Measurements from ENCODE around the gene NR2F1-AS1.

The NR2F1-AS1 gene

DNA sequence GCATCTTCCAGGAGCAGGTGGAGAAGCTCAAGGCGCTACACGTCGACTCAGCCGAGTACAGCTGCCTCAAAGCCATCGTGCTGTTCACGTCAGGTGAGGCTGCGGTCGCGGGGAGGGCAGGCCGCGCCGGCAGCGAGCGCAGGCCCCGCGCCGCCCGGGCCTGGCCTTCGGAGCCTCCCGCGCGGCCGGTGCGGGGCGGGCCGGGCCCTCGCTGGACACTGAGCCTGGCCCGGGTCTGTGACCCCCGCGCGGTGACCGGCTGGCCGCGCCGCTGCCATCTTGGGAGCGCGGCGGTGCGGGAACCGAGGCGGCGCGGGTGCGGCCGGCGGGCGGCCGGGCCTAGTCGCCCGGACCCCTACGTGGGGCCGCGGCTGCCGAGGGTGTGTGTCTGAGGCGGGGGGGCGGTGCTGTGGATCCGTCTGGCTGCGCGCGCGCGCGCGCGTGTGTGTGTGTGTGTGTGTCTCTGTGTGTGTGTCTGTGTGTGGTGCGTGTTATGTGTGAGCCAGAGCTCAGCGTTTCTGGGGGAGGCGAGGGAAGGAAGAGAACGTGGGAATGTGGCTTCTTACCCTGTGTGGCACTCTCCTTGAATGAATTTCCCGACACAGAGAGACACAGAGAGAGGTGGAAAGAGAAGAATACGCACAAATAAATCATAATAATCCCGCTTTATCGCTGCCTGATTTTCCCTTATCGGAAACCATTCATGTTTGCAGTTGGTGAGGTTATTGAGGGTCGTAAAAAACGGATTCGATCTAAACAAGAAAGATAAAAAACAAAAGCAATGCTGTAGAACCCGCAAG lies 7.5 kb upstream of the NR2F1-AS1 start:
- Histone ChIP-seq H3K9me3 (ENCODE audit: control insufficient read depth, insufficient read depth, low read length) (0 out of 2 replicates have a peak, but pooled peaks cover 2% of the 10 kb centered on the region), H3K9ac (ENCODE audit: low read depth, low read length) (peak overlapping the region; percentile 8; the same call in 1 of the 2 replicates), H3K36me3 (ENCODE audit: insufficient read depth, low read length) (no peaks in the 10 kb centered on the region), H3K4me1 (ENCODE audit: insufficient read depth, low read length) (no peaks in the 10 kb centered on the region)

DNA sequence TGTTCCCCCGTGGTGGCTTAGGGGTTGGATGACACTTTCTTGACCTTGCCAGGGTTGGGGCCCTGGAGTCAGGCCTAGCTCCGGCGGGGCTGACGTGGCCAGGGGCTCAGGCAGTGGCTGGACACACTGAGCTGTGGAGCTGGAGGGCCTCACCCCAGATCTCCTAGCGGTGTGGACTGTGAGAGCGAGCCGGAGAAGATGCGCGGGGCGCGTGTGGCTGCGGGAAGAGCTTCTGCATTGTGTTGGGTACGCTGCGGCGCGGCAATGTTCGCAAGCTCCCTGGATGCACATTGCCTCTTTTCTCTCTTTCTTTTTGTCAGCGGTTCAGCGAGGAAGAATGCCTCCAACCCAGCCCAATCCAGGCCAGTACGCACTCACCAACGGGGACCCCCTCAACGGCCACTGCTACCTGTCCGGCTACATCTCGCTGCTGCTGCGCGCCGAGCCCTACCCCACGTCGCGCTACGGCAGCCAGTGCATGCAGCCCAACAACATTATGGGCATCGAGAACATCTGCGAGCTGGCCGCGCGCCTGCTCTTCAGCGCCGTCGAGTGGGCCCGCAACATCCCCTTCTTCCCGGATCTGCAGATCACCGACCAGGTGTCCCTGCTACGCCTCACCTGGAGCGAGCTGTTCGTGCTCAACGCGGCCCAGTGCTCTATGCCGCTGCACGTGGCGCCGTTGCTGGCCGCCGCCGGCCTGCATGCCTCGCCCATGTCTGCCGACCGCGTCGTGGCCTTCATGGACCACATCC lies 6.8 kb upstream of the NR2F1-AS1 start:
- Histone ChIP-seq H3K4me1 (ENCODE audit: insufficient read depth, low read length) (no peaks in the 10 kb centered on the region), H3K36me3 (ENCODE audit: insufficient read depth, low read length) (no peaks in the 10 kb centered on the region), H3K9ac (ENCODE audit: low read depth, low read length) (peak overlapping the region; percentile 8; the same call in 1 of the 2 replicates), H3K9me3 (ENCODE audit: control insufficient read depth, insufficient read depth, low read length) (0 out of 2 replicates have a peak, but pooled peaks cover 2% of the 10 kb centered on the region)

DNA sequence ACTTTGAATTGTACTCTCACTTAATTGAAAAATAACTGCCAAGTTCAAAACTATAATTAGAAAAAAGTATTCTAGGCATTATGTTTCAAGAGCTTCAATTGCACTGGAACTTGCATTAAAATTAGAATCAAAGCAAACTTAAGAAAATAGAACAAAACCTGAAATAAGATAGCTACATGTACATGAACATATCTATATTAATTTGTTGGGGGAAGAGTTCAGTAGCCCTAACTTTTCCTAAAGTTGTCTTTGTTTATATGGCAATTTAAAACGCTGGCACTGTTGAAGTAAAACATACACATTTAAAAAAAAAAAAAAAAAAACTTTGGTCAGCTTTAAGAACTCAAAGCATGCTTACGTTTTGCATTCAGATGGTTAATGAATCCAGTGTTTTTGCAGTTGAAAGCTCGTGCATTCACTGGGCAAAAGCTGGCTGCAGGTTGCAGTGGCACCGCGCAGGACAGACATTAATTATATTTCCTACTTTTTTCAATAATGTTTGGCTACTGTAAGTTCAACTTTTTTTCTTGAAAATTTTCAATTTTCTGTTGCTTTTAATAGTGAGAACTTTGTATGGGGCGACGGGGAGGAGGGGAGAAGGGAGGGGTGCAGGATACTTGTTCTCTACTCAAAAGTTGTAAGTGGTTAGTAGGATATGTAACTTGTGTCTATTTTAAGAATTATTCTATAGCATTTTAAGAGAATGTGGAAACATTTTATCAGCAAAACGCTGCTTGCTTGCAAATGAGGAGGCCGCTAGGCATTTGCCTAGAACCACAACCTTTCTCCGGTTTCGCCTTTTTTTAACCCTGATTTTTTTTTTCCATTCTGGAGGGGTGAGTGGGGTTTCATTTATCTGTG lies 5.9 kb upstream of the NR2F1-AS1 start:
- no peaks in the 10 kb centered on the region for H3K36me3 ChIP-seq (ENCODE audit: insufficient read depth, low read length)
- peaks cover 4% of the 10 kb centered on the region; the same call in 1 of the 2 replicates for H3K4me1 ChIP-seq (ENCODE audit: insufficient read depth, low read length)
- no peak overlapping the region for H3K9ac ChIP-seq (ENCODE audit: low read depth, low read length)
- 0 out of 2 replicates have a peak, but pooled peaks cover 2% of the 10 kb centered on the region for H3K9me3 ChIP-seq (ENCODE audit: control insufficient read depth, insufficient read depth, low read length)

DNA sequence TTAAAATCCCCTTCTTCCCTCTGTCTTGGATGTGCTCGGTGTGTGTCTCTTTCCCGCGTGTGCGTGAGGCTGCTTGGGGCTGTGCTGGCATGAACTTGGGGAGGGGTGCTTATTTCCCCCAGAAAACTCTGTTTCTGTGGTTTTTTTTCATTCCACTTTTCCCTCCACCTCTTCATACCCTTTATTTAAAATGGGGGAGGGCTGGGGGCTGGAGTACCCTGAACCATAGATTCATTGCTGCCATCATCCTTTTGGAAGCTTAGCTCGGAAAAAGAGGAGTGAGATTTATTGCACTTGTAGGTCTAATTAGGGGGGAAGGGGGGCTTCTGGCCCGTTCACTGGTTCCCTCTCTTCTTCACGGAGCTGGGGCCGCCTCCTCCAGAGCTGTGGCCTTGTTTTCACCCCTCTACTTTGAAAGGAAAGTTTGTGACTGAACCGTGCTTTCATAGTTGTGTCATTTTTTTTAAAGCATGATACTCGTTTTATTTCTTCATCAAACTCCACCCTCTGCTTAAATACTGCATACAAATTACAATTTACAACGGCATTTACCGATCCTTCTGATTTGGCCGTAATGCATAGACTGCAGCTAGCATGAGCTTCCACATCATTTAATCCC lies 4.9 kb upstream of the NR2F1-AS1 start:
- 0 out of 2 replicates have a peak, but pooled peaks cover 2% of the 10 kb centered on the region for H3K9me3 ChIP-seq (ENCODE audit: control insufficient read depth, insufficient read depth, low read length)
- no peak overlapping the region for H3K9ac ChIP-seq (ENCODE audit: low read depth, low read length)
- peaks cover 4% of the 10 kb centered on the region; the same call in 1 of the 2 replicates for H3K4me1 ChIP-seq (ENCODE audit: insufficient read depth, low read length)
- no peaks in the 10 kb centered on the region for H3K36me3 ChIP-seq (ENCODE audit: insufficient read depth, low read length)

DNA sequence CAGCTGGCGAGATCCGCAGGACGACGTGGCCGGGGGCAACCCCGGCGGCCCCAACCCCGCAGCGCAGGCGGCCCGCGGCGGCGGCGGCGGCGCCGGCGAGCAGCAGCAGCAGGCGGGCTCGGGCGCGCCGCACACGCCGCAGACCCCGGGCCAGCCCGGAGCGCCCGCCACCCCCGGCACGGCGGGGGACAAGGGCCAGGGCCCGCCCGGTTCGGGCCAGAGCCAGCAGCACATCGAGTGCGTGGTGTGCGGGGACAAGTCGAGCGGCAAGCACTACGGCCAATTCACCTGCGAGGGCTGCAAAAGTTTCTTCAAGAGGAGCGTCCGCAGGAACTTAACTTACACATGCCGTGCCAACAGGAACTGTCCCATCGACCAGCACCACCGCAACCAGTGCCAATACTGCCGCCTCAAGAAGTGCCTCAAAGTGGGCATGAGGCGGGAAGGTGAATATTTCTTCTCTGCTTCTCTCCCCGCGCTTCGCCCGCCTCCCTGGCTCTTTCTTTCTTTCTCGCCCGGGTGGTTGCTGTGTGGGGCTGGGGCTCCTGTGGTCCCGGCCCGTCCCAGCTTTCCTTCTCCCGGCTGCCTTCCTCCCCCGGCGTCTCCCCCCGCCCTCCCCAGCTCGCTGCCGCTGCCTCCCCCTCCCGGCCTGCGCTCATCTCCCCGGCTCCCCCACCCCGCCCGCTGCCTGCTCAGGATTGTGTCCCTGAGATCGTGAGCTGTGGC lies 4.2 kb upstream of the NR2F1-AS1 start:
- Histone ChIP-seq H3K4me1 (ENCODE audit: insufficient read depth, low read length) (peaks cover 4% of the 10 kb centered on the region; the same call in 1 of the 2 replicates), H3K36me3 (ENCODE audit: insufficient read depth, low read length) (no peaks in the 10 kb centered on the region), H3K9me3 (ENCODE audit: control insufficient read depth, insufficient read depth, low read length) (0 out of 2 replicates have a peak, but pooled peaks cover 2% of the 10 kb centered on the region), H3K9ac (ENCODE audit: low read depth, low read length) (peak overlapping the region; percentile 11; the same call in 1 of the 2 replicates)

DNA sequence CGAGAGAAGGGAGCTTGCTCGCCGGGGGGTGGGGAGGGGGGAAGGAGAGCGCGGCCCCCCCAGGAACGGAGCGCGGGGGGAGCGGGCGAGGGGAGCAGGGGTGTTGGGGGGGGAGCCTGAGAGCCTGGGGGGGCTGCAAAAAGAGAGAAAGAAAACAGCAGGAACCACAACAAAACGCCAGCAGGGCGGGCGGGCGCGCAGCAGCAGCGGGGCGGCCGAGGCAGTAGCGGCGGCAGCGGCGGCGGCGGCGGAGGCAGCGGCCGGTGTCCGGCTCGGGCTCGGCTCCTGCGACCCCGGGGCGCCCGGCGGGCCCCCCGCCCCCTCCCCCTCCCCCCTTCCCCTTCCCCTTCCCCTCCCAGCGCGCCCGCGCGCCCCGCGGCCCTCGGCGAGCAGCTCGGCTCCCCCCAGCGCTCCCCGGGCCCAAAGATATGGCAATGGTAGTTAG lies 3.6 kb upstream of the NR2F1-AS1 start:
- peak overlapping the region; percentile 19; the same call in 1 of the 2 replicates for H3K9ac ChIP-seq (ENCODE audit: low read depth, low read length)
- peaks cover 4% of the 10 kb centered on the region; the same call in 1 of the 2 replicates for H3K4me1 ChIP-seq (ENCODE audit: insufficient read depth, low read length)
- H3K36me3 ChIP-seq (ENCODE audit: insufficient read depth, low read length): no peaks in the 10 kb centered on the region
- H3K9me3 ChIP-seq (ENCODE audit: control insufficient read depth, insufficient read depth, low read length): 0 out of 2 replicates have a peak, but pooled peaks cover 2% of the 10 kb centered on the region

DNA sequence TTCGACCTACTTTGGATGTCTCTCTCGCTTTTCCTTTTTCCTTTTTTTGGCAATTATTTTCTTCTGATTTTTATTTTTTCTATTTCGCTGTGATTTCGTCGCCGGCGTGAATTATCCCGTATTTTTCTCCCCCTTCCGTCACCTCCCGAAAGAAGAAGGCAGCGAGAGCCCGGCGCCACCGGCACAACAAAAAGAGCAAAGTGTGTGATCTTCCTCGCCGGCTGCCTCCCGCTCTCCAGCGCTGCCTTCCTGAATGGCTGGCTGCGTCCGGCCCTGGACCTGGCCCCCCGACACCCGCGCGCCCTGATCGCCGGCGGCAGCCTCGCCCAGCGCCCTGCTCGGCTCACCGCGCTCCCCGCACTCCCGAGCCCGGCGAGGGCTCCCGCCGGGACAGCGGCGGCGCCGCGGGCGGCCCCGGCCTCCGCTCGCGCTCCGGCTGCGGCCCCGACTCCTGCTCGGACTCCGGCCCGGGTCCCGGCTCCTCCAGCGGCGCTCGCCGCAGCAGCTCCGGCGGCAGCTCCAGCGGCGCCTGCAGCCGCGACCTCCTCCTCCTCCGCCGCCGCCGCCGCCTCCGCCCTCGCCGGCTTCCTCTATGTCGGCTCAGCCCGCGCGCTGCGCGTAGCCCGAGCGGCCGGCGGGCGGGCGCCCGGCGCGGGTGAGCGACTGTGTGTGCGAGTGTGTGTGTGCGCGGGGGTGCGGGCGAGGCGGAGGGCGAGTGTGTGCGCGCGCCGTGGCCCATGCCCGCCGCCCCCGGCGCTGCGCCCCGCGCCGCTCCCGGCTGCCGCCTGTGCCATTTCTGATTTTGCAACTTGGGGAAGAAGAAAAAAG lies 3.0 kb upstream of the NR2F1-AS1 start:
- Histone ChIP-seq H3K9me3 (ENCODE audit: control insufficient read depth, insufficient read depth, low read length) (0 out of 2 replicates have a peak, but pooled peaks cover under 1% of the 10 kb centered on the region), H3K4me1 (ENCODE audit: insufficient read depth, low read length) (peaks cover 4% of the 10 kb centered on the region; the same call in 1 of the 2 replicates), H3K9ac (ENCODE audit: low read depth, low read length) (peak overlapping the region; percentile 19; the same call in 1 of the 2 replicates), H3K36me3 (ENCODE audit: insufficient read depth, low read length) (no peaks in the 10 kb centered on the region)

DNA sequence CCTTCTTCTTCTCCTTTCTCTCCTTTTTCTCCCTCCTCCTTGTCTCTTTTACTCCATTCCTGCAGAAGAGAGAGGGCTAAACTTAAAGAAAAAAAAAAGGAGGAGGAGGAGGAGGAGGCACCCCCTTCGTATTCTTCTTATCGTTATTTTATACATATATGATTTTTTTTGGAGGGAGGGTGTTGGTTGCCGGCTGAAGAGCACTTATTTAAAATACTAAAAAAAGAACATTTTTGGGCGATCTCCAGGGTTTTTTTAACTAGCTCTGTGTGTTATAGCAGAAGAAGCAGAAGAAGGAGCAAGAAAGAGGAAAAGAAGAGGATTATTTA lies 2.4 kb upstream of the NR2F1-AS1 start:
- Histone ChIP-seq H3K36me3 (ENCODE audit: insufficient read depth, low read length) (no peaks in the 10 kb centered on the region), H3K9ac (ENCODE audit: low read depth, low read length) (0 out of 2 replicates have a peak overlapping the region, but pooled peaks have one; percentile 6), H3K4me1 (ENCODE audit: insufficient read depth, low read length) (peaks cover 4% of the 10 kb centered on the region; the same call in 1 of the 2 replicates), H3K9me3 (ENCODE audit: control insufficient read depth, insufficient read depth, low read length) (no peaks in the 10 kb centered on the region)

DNA sequence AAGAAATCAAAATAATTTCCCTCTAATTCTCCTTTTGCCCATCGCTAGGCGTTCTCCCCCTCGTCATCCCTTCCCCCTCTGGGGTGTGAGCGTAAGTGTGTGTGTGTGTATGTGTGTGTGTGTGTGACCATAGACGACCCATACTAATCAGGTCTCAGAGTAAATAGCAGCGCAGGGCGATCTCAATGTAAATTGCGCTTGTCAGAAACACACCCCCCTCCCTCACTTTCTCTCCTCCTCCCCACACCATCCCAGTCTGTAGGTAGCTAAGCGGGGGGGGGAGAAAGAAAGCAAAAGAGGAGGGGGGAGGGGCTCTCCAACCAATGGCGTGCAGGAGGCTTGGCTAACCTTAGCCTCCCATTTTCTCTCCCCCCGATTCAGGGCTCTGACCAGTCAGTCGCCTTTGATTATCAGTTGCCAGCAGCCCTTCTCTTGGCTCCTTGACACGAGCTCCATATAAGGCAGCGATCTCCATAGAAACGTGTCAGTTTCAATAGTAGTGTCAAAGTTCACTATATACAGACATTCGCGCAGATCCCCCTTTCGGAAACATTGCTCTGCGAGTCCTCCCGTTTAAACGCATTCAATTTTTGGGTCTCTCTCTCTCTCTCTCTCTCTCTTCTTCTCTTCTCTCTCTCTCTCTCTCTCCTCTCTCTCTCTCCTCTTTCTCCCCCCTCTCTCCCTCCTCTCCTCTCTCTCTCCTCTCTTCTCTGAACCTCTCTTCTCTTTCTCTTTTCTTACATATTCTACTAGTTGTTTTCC lies 1.8 kb upstream of the NR2F1-AS1 start, which contains the start of gene NR2F1:
Gene NR2F1 (plus strand): TSS at position 546 of the 762 bp plus-strand sequence. CDS start 1,802 bp downstream, outside the sequence.
- Histone ChIP-seq H3K4me1 (ENCODE audit: insufficient read depth, low read length) (peaks cover 4% of the 10 kb centered on the region; the same call in 1 of the 2 replicates), H3K9me3 (ENCODE audit: control insufficient read depth, insufficient read depth, low read length) (no peaks in the 10 kb centered on the region), H3K9ac (ENCODE audit: low read depth, low read length) (peak within 1 kb of the TSS; percentile 19; the same call in 1 of the 2 replicates), H3K36me3 (ENCODE audit: insufficient read depth, low read length) (no peaks in the 10 kb centered on the region)

DNA sequence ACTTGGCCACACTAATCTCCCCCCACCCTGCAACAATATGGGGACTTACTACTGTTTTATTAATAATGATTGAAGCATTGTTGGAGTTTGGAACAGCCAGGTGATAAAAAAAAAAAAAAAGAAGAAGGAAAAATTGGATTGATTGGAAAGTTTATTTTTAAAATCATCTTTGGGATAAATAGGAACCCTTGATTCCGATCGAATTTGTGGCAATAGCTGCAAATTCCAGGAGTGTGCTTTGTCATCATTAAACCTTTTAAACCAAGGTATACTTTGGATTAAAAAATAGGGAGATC lies 1.1 kb upstream of the NR2F1-AS1 start:
- no peaks in the 10 kb centered on the region for H3K9me3 ChIP-seq (ENCODE audit: control insufficient read depth, insufficient read depth, low read length)
- H3K9ac ChIP-seq (ENCODE audit: low read depth, low read length): no peak overlapping the region
- peaks cover 4% of the 10 kb centered on the region; the same call in 1 of the 2 replicates for H3K4me1 ChIP-seq (ENCODE audit: insufficient read depth, low read length)
- no peaks in the 10 kb centered on the region for H3K36me3 ChIP-seq (ENCODE audit: insufficient read depth, low read length)

DNA sequence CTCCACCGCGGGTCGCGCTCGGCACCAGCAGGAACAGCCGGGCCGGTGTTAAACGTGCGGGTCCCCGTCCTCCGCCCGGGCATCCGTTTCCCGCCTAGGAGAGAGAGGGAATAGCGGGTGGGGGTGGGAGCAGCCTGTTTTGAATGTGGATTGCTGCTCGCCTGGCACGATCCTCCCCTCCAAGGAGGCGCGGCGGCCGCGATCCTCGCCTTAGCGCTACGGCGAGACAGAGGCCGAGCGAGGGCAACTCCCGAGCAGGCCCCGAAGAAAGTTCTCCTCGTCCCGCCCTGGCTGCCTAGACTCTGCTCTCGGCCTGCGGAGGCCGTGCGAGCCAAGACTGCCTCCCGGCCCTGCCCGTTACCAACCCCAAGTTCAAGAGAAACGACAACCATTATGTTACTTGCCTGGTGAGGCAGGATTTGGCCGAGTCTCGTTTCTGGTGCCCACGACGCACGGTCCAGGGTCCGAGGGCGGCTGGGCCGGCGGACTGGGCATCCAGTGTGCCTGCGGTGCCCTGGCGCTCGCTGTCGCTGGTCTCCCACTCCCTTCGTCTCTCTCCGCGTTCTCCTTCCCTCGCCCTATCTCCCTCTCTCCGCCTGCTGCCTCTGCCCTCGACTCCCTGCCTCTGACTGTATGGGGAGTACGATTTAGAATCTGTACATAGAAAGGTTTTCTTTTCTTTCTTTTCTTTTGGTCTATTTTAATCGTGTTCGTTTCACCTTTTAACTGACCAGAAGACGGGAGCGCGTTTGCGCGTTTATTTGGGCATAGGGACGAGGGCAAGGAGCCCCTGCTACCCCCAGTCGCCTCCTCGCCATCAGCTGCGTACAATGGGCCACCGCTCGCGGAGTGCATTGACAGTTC lies 724 bp downstream of the NR2F1-AS1 start:
- H3K9me3 ChIP-seq (ENCODE audit: control insufficient read depth, insufficient read depth, low read length): no peaks in the 10 kb centered on the region
- peaks cover 4% of the 10 kb centered on the region; the same call in 1 of the 2 replicates for H3K4me1 ChIP-seq (ENCODE audit: insufficient read depth, low read length)
- peak overlapping the region; percentile 49; the same call in 1 of the 2 replicates for H3K9ac ChIP-seq (ENCODE audit: low read depth, low read length)
- no peaks in the 10 kb centered on the region for H3K36me3 ChIP-seq (ENCODE audit: insufficient read depth, low read length)
